GM23338 (cell line): ENCODE results near the gene MRPS6. TPM values are rescaled to one million over a fixed set of nuclear protein-coding genes. Genes with fewer than 3 reads are reported as not detected.

Experiments
- ATAC-seq: fragments of 200-7000 bp; cut with Tn5 transposase; 3 replicates; pipeline ENCODE4 v1.9.1; 2020
- DNase-seq: peaks from one replicate; pipeline ENCODE4 v3.0.0-alpha.2; 2015; ENCODE audit warnings: low spot score
- H2AFZ ChIP-seq: fragments of 200-600 bp; sonication (generic); 2 replicates; pipeline ENCODE4 v1.8.0; 2016; ENCODE audit warnings: antibody characterized with exemption, mild to moderate bottlenecking, moderate library complexity
- H3F3A ChIP-seq: fragments of 200-600 bp; sonication (generic); replicated peaks from 2 replicates; pipeline ENCODE4 v1.8.0; 2017; ENCODE audit warnings: antibody characterized with exemption, mixed run types, low read depth
- H3K27ac ChIP-seq: fragments of 200-600 bp; sonication (generic); 2 replicates; pipeline ENCODE4 v1.6.1; 2016; ENCODE audit warnings: low read depth
- H3K27me3 ChIP-seq: fragments of 200-600 bp; sonication (generic); 2 replicates; pipeline ENCODE4 v1.8.0; 2016; ENCODE audit warnings: mild to moderate bottlenecking, mixed run types, moderate library complexity; ENCODE audit not compliant: insufficient read depth
- H3K36me3 ChIP-seq: fragments of 200-600 bp; sonication (generic); 2 replicates; pipeline ENCODE4 v1.8.0; 2016; ENCODE audit warnings: mild to moderate bottlenecking; ENCODE audit not compliant: insufficient read depth
- H3K4me1 ChIP-seq: fragments of 200-600 bp; sonication (generic); 2 replicates; pipeline ENCODE4 v1.8.0; 2016; ENCODE audit warnings: mild to moderate bottlenecking, moderate library complexity; ENCODE audit not compliant: insufficient read depth
- H3K4me2 ChIP-seq: fragments of 200-600 bp; sonication (generic); 2 replicates; pipeline ENCODE4 v1.7.1; 2017; ENCODE audit warnings: mixed run types
- H3K4me3 ChIP-seq: fragments of 200-600 bp; sonication (generic); 2 replicates; pipeline ENCODE4 v1.6.1; 2016; ENCODE audit warnings: mixed run types
- H3K79me2 ChIP-seq: fragments of 200-600 bp; sonication (generic); replicated peaks from 2 replicates; pipeline ENCODE4 v1.8.0; 2017; ENCODE audit warnings: mild to moderate bottlenecking; ENCODE audit not compliant: insufficient read depth
- H3K9me2 ChIP-seq: fragments of 200-600 bp; sonication (generic); 2 replicates; pipeline ENCODE4 v1.8.0; 2017; ENCODE audit not compliant: insufficient read depth
- H4K20me1 ChIP-seq: fragments of 200-600 bp; sonication (generic); replicated peaks from 2 replicates; pipeline ENCODE4 v1.8.0; 2017; ENCODE audit warnings: mild to moderate bottlenecking; ENCODE audit not compliant: insufficient read depth
- H3K27ac Mint-ChIP-seq: 2 replicates; pipeline ENCODE4 v1.8.0; 2020; ENCODE audit warnings: inconsistent platforms, mild to moderate bottlenecking, moderate library complexity, mixed read lengths
- H3K27me3 Mint-ChIP-seq: 3 replicates; pipeline ENCODE4 v1.8.0; 2022; ENCODE audit warnings: low read depth, mild to moderate bottlenecking, moderate library complexity, mixed read lengths, inconsistent platforms; ENCODE audit not compliant: insufficient read depth, poor library complexity
- H3K36me3 Mint-ChIP-seq: 3 replicates; pipeline ENCODE4 v1.8.0; 2021; ENCODE audit warnings: low read depth, mild to moderate bottlenecking, inconsistent platforms, moderate library complexity, mixed read lengths
- H3K4me1 Mint-ChIP-seq: 3 replicates; pipeline ENCODE4 v1.8.0; 2020; ENCODE audit warnings: mild to moderate bottlenecking, inconsistent platforms, mixed read lengths
- H3K4me3 Mint-ChIP-seq: 3 replicates; pipeline ENCODE4 v1.8.0; 2021; ENCODE audit warnings: moderate library complexity, mild to moderate bottlenecking, inconsistent platforms, mixed read lengths
- H3K9me3 Mint-ChIP-seq: 3 replicates; pipeline ENCODE4 v1.8.0; 2020; ENCODE audit warnings: moderate library complexity, mild to moderate bottlenecking, inconsistent platforms, mixed read lengths
- EZH2phosphoT487 ChIP-seq: fragments of 200-600 bp; sonication (generic); IDR thresholded peaks from one replicate; pipeline ENCODE4 v1.8.1; 2018; ENCODE audit warnings: antibody characterized with exemption; ENCODE audit not compliant: unreplicated experiment
- polyA plus RNA-seq: library from polyadenylated mRNA; unstranded; fragments of >200 nt; fragmentation: Nextera tagmentation; extraction: Ambion mirVana; gene quantifications from 2 replicates; pipeline ENCODE4 v1.2.1, GENCODE V29; 2016
- total RNA-seq: library from RNA; depleted of rRNA; stranded (reverse); fragments of >200 nt; shearing (Covaris generic); gene quantifications from 2 replicates; pipeline ENCODE4 v1.2.3, GENCODE V29; 2014
- TF ChIP-seq, protein P1 (sequence below): IDR thresholded peaks from one replicate; pipeline ENCODE4 v1.6.1; 2018; ENCODE audit warnings: antibody characterized with exemption; ENCODE audit not compliant: unreplicated experiment
- TF ChIP-seq, protein P2 (sequence below), 2 experiments: fragments of 200-600 bp in 1 of 2; sonication (generic) in 1 of 2; conservative IDR thresholded peaks; 2 replicates each; pipeline versions ENCODE4 v1.5.1 to v1.6.1; 2016 to 2017; ENCODE audit warnings: antibody characterized with exemption in 2 of 2, low read depth in 2 of 2, mild to moderate bottlenecking in 2 of 2, moderate library complexity in 1 of 2

The MRPS6 gene
- total and polyA plus RNA-seq, 2 experiments from 2014 or later: 80.5 to 242 TPM

DNA sequence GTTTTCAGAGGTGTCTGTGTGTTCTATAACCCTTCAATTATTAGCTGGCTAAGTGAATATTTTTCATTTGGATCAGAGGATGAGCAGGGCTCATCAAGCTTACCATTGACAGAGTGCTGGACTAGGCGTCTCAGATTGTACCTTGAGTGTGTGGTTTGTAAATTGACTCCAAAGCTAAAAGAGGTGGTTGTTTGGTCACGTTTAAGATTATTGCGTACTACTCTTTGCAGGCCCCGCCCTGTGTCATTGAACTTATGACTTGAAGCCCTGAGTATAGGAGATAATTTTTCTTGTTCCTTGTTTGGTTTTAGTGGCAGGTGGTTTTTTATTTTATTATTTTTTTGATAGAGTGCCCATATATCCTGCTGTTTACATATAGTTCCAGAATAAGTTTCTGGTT lies 17.7 kb downstream of the MRPS6 start:
- H3K4me3 Mint-ChIP-seq: no peak overlapping the region
- Histone ChIP-seq H4K20me1 (peaks cover 63% of the 10 kb centered on the region), H3K27ac (no peak overlapping the region), H3K36me3 (peaks cover 8% of the 10 kb centered on the region; the same call in 1 of the 2 replicates), H2AFZ (no peak overlapping the region), H3K27me3 (no peaks in the 10 kb centered on the region), H3K4me2 (no peak overlapping the region), H3K79me2 (peaks cover 99% of the 10 kb centered on the region), H3F3A (no peaks in the 10 kb centered on the region), H3K4me3 (no peak overlapping the region), H3K4me1 (peaks cover 38% of the 10 kb centered on the region), H3K9me2 (no peaks in the 10 kb centered on the region)
- peaks cover 18% of the 10 kb centered on the region for H3K4me1 Mint-ChIP-seq
- ATAC-seq (no peak), DNase-seq (no peak)
- TF ChIP-seq, protein P1, sequence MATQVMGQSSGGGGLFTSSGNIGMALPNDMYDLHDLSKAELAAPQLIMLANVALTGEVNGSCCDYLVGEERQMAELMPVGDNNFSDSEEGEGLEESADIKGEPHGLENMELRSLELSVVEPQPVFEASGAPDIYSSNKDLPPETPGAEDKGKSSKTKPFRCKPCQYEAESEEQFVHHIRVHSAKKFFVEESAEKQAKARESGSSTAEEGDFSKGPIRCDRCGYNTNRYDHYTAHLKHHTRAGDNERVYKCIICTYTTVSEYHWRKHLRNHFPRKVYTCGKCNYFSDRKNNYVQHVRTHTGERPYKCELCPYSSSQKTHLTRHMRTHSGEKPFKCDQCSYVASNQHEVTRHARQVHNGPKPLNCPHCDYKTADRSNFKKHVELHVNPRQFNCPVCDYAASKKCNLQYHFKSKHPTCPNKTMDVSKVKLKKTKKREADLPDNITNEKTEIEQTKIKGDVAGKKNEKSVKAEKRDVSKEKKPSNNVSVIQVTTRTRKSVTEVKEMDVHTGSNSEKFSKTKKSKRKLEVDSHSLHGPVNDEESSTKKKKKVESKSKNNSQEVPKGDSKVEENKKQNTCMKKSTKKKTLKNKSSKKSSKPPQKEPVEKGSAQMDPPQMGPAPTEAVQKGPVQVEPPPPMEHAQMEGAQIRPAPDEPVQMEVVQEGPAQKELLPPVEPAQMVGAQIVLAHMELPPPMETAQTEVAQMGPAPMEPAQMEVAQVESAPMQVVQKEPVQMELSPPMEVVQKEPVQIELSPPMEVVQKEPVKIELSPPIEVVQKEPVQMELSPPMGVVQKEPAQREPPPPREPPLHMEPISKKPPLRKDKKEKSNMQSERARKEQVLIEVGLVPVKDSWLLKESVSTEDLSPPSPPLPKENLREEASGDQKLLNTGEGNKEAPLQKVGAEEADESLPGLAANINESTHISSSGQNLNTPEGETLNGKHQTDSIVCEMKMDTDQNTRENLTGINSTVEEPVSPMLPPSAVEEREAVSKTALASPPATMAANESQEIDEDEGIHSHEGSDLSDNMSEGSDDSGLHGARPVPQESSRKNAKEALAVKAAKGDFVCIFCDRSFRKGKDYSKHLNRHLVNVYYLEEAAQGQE: no peak
- no peak overlapping the region for H3K27ac Mint-ChIP-seq
- no peaks in the 10 kb centered on the region for H3K27me3 Mint-ChIP-seq
- H3K36me3 Mint-ChIP-seq: peaks cover 18% of the 10 kb centered on the region
- no peaks in the 10 kb centered on the region for H3K9me3 Mint-ChIP-seq

- ATAC-seq: peak; percentile 48; the same call in 2 of the 3 replicates
- H3F3A ChIP-seq: no peaks in the 10 kb centered on the region
- no peaks in the 10 kb centered on the region for H3K9me2 ChIP-seq
- peak; percentile 60 for DNase-seq
- no peaks in the 10 kb centered on the region for H3K27me3 Mint-ChIP-seq
- peaks cover 18% of the 10 kb centered on the region for H3K4me1 Mint-ChIP-seq
- H3K27ac ChIP-seq: no peak overlapping the region
- H3K4me2 ChIP-seq: no peak overlapping the region
- no peak for TF ChIP-seq EZH2phosphoT487
- TF ChIP-seq, protein P2, sequence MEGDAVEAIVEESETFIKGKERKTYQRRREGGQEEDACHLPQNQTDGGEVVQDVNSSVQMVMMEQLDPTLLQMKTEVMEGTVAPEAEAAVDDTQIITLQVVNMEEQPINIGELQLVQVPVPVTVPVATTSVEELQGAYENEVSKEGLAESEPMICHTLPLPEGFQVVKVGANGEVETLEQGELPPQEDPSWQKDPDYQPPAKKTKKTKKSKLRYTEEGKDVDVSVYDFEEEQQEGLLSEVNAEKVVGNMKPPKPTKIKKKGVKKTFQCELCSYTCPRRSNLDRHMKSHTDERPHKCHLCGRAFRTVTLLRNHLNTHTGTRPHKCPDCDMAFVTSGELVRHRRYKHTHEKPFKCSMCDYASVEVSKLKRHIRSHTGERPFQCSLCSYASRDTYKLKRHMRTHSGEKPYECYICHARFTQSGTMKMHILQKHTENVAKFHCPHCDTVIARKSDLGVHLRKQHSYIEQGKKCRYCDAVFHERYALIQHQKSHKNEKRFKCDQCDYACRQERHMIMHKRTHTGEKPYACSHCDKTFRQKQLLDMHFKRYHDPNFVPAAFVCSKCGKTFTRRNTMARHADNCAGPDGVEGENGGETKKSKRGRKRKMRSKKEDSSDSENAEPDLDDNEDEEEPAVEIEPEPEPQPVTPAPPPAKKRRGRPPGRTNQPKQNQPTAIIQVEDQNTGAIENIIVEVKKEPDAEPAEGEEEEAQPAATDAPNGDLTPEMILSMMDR (conservative IDR thresholded peaks at IDR 0.05; ENCODE audit: low read depth in 2 of 2): peak; percentile 34 to 71; a peak in 3 of 4 replicates
- H3K36me3 Mint-ChIP-seq: peaks cover 22% of the 10 kb centered on the region
- H3K9me3 Mint-ChIP-seq: no peaks in the 10 kb centered on the region
- H3K36me3 ChIP-seq: peaks cover 8% of the 10 kb centered on the region; the same call in 1 of the 2 replicates
- no peak overlapping the region for H3K4me3 ChIP-seq
- no peak overlapping the region for H2AFZ ChIP-seq
- H3K4me3 Mint-ChIP-seq: no peak overlapping the region
- peaks cover 60% of the 10 kb centered on the region for H4K20me1 ChIP-seq
- peaks cover 32% of the 10 kb centered on the region for H3K4me1 ChIP-seq
- H3K79me2 ChIP-seq: peaks cover 99% of the 10 kb centered on the region
- H3K27me3 ChIP-seq: no peaks in the 10 kb centered on the region
- H3K27ac Mint-ChIP-seq: no peak overlapping the region
Observed at GRCh38 chr21:34091607-34092006, 18.2 kb downstream of the MRPS6 start.
